ENCODE results near the gene RUNX2.

RUNX2 gene

DNA sequence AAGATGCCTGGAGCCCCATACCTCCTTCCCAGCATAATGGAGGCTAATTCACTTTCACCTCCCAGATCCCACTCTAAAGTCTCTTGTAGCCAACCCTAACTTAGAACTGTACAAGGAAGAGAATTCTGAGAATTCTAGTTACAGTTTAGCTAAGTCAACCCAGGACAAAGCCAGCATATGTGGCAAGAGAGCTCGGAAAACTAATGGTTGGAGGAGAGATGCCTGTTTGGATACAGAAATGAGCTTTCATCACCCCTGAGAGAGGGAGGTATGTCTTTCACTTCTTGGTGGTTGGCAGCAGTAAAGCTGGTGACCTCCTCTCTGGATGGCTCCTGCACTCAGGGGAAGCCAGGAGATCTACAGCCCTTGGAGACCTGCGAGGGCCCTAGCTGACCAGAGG is 302.2 kb downstream of the RUNX2 start:
- Histone ChIP-seq H3K36me3 (ENCODE audit: insufficient read depth, low read length) (no peaks in the 10 kb centered on the region), H3K4me1 (ENCODE audit: insufficient read depth, low read length) (no peaks in the 10 kb centered on the region; the same call in 1 of the 2 replicates), H3K9ac (ENCODE audit: low read depth, low read length) (no peak overlapping the region), H3K9me3 (ENCODE audit: control insufficient read depth, insufficient read depth, low read length) (no peaks in the 10 kb centered on the region)

DNA sequence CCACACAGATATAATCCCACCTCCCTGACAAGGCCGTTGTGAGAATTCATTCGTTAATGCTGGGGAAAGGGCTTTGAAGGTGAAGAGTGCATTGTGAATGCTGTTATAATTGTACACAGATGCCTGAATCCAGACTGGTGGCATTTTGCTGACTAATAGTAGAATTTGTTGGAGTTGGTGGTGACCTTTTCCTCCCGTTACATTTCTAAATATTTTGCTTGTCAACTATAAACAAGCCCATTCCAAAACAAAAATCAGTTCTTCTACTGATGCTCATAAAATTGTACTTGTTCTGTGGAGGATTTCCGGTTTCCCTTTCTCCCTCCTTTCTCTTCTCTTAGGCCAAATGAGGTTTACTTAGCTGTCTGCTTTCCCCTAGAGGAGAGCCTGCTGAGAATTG is 302.7 kb downstream of the RUNX2 start:
- no peaks in the 10 kb centered on the region; the same call in 1 of the 2 replicates for H3K4me1 ChIP-seq (ENCODE audit: insufficient read depth, low read length)
- no peak overlapping the region for H3K9ac ChIP-seq (ENCODE audit: low read depth, low read length)
- no peaks in the 10 kb centered on the region for H3K9me3 ChIP-seq (ENCODE audit: control insufficient read depth, insufficient read depth, low read length)
- no peaks in the 10 kb centered on the region for H3K36me3 ChIP-seq (ENCODE audit: insufficient read depth, low read length)

DNA sequence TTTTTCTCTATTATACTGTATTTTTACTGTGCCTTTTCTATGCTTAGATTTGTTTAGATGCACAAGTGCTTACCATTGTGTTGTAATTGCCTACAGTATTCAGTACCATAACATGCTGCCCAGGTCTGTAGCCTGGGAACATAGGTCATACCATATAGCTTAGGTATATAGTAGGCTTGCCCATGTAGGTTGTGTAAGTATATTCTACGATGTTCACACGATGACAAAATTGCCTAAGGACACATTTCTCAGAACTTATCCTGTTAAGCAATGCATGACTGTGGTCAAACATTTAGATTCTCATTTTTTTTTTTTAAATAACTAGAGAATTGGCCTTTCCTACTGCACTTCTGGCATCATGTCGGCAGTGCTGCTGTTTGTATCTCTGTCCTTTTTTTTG is 303.3 kb downstream of the RUNX2 start:
- Histone ChIP-seq H3K4me1 (ENCODE audit: insufficient read depth, low read length) (no peaks in the 10 kb centered on the region; the same call in 1 of the 2 replicates), H3K9me3 (ENCODE audit: control insufficient read depth, insufficient read depth, low read length) (no peaks in the 10 kb centered on the region), H3K36me3 (ENCODE audit: insufficient read depth, low read length) (no peaks in the 10 kb centered on the region), H3K9ac (ENCODE audit: low read depth, low read length) (no peak overlapping the region)

DNA sequence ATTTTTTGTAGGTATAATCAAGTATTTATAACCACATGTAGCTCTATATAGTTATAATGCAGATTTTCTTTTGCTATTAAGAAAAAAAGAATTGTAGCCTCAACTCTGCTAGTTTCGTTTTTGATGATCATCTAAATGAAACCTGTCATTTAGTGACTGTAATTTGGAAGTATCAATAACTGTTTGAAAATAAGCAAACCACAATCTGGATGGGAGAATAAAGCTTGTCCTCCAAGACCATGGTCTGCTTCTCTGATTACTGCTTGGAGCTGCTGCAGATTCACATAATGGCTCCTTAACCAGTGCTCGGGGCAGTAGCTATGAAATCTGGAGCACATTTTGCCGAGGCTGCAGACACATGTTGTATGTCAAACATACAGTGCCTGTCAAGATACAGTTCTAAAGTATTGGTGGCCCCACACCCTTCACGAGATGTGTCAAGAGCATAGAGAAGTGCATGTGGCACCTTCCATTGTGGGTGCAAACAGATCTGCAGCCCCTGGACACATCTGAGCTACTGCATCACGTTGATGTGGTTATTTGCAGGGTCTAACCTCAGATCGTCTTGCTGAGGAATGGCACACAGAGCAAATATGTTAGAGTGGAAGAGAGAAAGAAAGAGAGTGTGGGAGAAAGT is 305.3 kb downstream of the RUNX2 start:
- H3K9ac ChIP-seq (ENCODE audit: low read depth, low read length) = no peak overlapping the region

DNA sequence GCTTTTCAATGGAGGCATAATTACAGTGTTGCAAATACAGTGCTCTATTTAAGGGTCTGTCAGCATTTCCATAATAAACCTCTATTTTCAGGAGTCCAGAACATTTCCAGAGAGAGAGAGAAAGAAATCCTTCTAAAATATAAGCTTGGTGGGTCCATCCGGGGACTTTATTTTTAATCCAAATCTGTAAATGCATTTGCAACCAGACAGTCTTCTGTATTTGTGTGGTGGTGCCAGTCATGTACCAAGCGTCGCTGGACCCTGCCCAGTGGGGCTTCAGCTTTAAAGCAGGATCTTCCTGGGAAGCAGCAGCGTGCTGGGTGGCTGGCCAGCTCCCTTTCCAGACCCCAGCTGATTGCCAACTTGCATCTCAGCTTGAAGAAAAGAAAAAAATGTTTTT is 306.1 kb downstream of the RUNX2 start:
- H3K9ac ChIP-seq (ENCODE audit: low read depth, low read length) = no peak overlapping the region

More for the DNA sequence above, 305.3 kb downstream of the RUNX2 start:
- no peaks in the 10 kb centered on the region for H3K9me3 ChIP-seq (ENCODE audit: control insufficient read depth, insufficient read depth, low read length)
- no peaks in the 10 kb centered on the region; the same call in 1 of the 2 replicates for H3K4me1 ChIP-seq (ENCODE audit: insufficient read depth, low read length)
- no peaks in the 10 kb centered on the region for H3K36me3 ChIP-seq (ENCODE audit: insufficient read depth, low read length)

DNA sequence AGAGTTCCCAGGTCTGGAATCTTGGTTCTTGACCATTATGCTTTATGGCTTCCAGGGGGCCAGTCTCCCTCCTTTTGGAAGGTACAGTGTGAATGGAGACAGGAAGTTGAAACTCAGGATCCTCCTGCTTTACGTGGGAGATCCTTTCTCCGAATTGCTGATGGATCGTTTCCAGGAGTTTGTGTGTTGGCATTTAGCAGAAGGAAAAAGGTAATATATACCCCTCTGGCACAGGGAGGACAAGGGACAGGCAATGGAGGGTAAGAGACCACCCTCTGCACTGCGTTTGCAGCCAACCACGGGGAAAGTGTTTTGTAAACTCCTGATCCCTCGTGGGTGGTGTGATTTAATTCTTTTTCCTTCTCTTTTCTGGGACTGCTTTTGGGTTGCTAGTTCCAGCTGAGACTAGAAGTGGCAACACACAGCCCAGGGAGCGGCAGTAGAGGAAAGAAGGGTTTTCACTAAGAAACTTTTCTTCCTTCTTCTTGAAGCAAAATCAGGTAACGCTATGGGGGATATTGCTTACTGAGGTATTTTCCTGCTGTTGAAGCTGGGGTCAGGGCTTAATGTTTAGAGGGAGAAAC is 307.2 kb downstream of the RUNX2 start:
- Histone ChIP-seq H3K36me3 (ENCODE audit: insufficient read depth, low read length) (no peaks in the 10 kb centered on the region), H3K9ac (ENCODE audit: low read depth, low read length) (no peak overlapping the region), H3K9me3 (ENCODE audit: control insufficient read depth, insufficient read depth, low read length) (no peaks in the 10 kb centered on the region), H3K4me1 (ENCODE audit: insufficient read depth, low read length) (no peaks in the 10 kb centered on the region; the same call in 1 of the 2 replicates)

More for the DNA sequence above, 306.1 kb downstream of the RUNX2 start:
- Histone ChIP-seq H3K9me3 (ENCODE audit: control insufficient read depth, insufficient read depth, low read length) (no peaks in the 10 kb centered on the region), H3K36me3 (ENCODE audit: insufficient read depth, low read length) (no peaks in the 10 kb centered on the region), H3K4me1 (ENCODE audit: insufficient read depth, low read length) (no peaks in the 10 kb centered on the region; the same call in 1 of the 2 replicates)

DNA sequence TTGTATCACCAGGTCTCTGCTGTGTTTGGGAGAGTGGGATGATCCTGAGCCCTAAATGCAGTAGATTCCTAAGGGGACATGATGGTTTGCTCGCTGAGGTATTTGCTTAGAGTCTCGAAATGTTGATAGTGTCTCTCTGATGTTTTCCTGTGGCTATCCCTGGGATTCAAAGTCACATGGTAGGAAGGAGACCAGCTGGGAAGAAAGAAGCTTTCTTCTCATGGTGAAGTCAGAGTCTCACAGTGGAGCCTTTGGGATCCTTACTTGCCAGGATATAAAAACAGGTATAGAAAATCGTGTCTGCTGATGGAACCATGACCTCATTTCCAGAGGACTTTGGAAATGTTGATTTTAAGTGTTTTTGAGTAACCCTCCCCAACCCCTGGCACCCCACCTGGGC is 308.9 kb downstream of the RUNX2 start:
- peaks cover 4% of the 10 kb centered on the region; the same call in 1 of the 2 replicates for H3K4me1 ChIP-seq (ENCODE audit: insufficient read depth, low read length)
- no peaks in the 10 kb centered on the region for H3K36me3 ChIP-seq (ENCODE audit: insufficient read depth, low read length)
- no peaks in the 10 kb centered on the region for H3K9me3 ChIP-seq (ENCODE audit: control insufficient read depth, insufficient read depth, low read length)
- no peak overlapping the region for H3K9ac ChIP-seq (ENCODE audit: low read depth, low read length)

DNA sequence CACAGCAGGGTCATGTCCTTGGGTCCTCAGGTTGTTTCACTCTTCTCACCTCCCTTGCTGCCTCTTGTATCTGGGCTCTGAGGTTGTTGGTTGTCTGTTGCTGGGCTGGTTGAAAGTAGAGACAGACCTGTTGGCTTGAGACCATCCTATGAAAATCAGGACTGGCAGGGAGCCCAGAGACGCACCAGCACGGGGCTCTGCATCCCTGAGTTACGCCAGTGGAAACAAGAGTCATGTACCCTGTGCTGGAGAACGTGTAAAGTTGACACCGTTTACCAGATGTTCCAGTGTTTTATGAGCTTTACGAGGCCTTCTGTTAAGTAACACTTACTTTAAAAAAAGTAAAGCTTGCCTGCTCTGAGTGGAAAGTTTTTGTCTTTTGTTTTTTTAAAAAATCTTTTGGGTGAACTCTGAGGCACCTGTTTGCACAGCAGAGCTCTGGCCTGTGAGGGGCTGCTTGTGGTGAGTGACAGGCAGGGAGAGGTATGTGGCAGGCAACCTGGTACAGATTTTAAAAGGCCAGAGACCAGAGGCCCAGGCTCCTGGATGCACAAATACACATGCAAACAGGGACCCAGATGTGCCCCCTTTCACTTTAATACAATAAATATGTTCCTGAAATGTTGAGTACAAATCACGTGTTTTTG is 309.6 kb downstream of the RUNX2 start:
- Histone ChIP-seq H3K4me1 (ENCODE audit: insufficient read depth, low read length) (peaks cover 4% of the 10 kb centered on the region; the same call in 1 of the 2 replicates), H3K36me3 (ENCODE audit: insufficient read depth, low read length) (no peaks in the 10 kb centered on the region), H3K9ac (ENCODE audit: low read depth, low read length) (no peak overlapping the region), H3K9me3 (ENCODE audit: control insufficient read depth, insufficient read depth, low read length) (no peaks in the 10 kb centered on the region)

DNA sequence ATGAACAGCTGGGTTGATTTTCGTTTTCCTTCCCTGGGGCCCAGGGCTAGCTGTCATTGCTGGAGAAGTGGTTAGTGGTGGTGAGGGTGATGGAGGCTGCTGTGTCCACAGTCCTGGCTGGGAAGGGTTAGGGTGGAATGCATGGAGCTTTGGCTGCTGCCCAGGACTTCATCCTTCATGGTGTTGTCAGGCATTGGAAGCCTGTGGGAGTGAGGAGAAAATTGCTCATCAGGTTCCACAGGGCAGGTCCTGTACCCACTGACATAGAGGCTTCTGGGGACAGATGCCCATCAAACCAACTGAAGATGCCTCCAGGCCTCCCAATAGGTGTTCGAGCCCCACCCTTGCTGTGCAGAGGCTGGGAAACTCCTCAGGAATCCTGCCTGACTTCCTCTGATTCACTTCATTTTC is 312.0 kb downstream of the RUNX2 start:
- H3K36me3 ChIP-seq (ENCODE audit: insufficient read depth, low read length) = no peaks in the 10 kb centered on the region
- no peak overlapping the region for H3K9ac ChIP-seq (ENCODE audit: low read depth, low read length)
- no peaks in the 10 kb centered on the region; the same call in 1 of the 2 replicates for H3K9me3 ChIP-seq (ENCODE audit: control insufficient read depth, insufficient read depth, low read length)
- peaks cover 16% of the 10 kb centered on the region; the same call in 1 of the 2 replicates for H3K4me1 ChIP-seq (ENCODE audit: insufficient read depth, low read length)

DNA sequence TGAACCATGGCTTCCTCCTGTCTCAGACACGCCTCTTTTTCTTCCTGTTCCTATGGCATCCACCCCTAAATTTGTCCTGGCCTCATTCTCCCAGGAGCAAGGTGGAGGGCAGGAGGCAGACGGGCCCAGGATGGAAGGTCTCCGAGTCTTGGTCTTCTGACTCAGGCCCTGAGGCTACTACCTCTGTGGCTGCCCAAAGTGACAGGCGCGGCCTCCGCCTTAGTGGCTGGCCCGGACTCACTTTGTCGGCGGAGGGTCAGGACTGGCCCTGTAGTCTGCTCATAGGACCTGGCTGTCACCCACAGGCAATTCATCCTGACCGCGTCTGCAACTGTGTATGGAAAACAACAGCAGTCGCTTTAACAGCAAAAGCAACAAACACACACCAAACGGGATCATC is 312.7 kb downstream of the RUNX2 start:
- Histone ChIP-seq H3K9me3 (ENCODE audit: control insufficient read depth, insufficient read depth, low read length) (no peaks in the 10 kb centered on the region; the same call in 1 of the 2 replicates), H3K4me1 (ENCODE audit: insufficient read depth, low read length) (peaks cover 17% of the 10 kb centered on the region; the same call in 1 of the 2 replicates), H3K9ac (ENCODE audit: low read depth, low read length) (no peak overlapping the region), H3K36me3 (ENCODE audit: insufficient read depth, low read length) (no peaks in the 10 kb centered on the region)

DNA sequence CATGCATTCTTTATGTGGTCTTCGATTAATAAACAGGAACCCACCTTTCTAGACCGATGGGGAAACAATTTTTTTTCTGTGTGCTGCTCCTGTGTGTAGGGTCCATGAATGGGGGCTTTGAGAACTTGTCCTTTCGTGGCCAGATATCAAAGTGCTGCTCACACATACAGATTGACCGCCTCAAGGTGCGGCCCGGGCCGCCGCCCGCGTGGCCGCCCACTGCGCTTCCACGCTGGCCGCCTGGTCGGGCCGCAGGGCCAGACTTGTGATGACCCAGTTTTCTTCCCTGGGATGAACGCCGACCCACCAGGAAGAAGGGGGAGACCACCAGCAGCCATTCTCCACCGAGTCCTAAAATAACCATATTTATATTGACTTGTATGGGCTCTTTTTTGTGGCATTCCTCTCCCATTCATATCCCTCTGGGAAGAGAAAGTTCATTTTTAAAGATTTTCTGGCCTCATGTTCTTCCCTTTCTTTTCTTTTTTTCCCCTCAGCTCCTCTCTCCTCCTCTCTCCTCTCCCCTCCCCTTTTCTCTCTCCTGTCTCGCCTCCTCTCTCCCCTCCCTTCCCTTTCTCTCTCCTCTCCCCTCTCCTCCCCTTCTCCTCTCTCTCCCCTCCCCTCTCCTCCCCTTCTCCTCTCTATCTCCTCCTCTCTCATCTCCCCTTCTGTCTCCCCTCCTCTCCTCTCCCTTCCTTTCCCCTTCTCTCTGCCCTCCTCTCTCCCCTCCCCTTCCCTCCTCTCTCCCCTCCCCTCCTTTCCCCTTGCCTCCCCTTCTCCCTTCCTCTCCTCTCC is 314.4 kb downstream of the RUNX2 start:
- Histone ChIP-seq H3K4me1 (ENCODE audit: insufficient read depth, low read length) (peaks cover 17% of the 10 kb centered on the region; the same call in 1 of the 2 replicates), H3K9me3 (ENCODE audit: control insufficient read depth, insufficient read depth, low read length) (no peaks in the 10 kb centered on the region; the same call in 1 of the 2 replicates), H3K9ac (ENCODE audit: low read depth, low read length) (no peak overlapping the region), H3K36me3 (ENCODE audit: insufficient read depth, low read length) (no peaks in the 10 kb centered on the region)

DNA sequence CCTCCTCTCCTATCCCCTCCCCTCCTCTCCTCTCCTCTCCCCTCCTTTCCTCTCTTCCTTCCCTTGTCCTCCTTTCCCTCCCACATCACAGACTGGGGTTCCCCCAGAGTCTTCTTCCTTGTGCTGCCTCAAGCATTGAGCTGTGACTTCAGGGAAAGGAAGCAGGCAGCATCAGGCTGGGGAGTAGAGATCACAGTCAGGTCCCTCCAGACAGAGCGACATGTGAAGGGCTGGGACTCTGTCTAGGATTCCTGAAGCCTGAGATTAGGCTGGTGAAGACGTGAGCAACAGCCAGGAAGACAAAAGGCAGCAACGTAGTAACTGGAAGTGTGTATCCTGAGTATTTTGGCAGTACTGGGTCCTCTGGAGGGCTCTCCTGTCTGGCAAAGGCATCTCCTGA is 315.0 kb downstream of the RUNX2 start:
- Histone ChIP-seq H3K4me1 (ENCODE audit: insufficient read depth, low read length) (peaks cover 17% of the 10 kb centered on the region; the same call in 1 of the 2 replicates), H3K9me3 (ENCODE audit: control insufficient read depth, insufficient read depth, low read length) (no peaks in the 10 kb centered on the region; the same call in 1 of the 2 replicates), H3K9ac (ENCODE audit: low read depth, low read length) (no peak overlapping the region), H3K36me3 (ENCODE audit: insufficient read depth, low read length) (no peaks in the 10 kb centered on the region)

DNA sequence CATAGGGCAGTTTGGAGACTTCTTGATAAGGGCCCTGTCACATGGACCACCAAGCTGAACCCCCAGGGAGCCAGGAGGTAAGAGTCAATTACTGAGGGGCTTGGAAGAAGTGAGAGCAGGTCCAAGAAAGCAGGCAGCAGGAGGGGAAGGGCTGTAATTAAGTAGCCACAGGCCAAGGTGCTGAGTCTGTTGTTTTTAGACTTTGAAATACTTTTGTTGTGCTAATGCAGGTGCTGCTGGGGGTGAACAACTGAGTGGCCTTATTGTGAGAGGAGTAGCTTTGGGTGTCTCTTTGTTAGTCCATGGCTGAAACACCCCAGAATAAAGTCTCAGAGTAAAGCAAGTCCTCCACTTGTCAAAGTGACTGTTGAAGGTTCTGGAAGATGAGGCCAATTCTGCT is 316.6 kb downstream of the RUNX2 start:
- Histone ChIP-seq H3K9ac (ENCODE audit: low read depth, low read length) (no peak overlapping the region), H3K36me3 (ENCODE audit: insufficient read depth, low read length) (no peaks in the 10 kb centered on the region)

DNA sequence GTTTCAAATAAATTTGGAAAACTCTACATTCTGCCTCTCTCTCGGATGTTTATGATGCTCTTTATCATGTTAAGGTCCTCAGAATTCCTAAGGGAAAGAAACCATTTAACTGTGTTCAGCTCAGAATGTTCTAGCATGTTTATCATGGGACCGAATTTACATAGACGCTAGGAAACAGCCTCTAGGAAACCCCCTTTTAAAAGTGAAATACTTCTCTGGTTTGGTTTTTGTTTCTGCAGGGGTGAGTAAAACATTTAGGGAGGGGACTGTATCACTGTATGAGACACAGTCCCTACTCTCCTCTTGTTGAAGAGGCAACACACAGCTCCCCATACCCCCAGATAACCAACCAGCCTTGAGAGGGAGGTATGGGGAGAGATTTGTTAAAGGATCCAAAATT is 317.2 kb downstream of the RUNX2 start:
- Histone ChIP-seq H3K36me3 (ENCODE audit: insufficient read depth, low read length) (no peaks in the 10 kb centered on the region), H3K9ac (ENCODE audit: low read depth, low read length) (no peak overlapping the region), H3K9me3 (ENCODE audit: control insufficient read depth, insufficient read depth, low read length) (no peaks in the 10 kb centered on the region; the same call in 1 of the 2 replicates), H3K4me1 (ENCODE audit: insufficient read depth, low read length) (peaks cover 17% of the 10 kb centered on the region; the same call in 1 of the 2 replicates)

More for the DNA sequence above, 316.6 kb downstream of the RUNX2 start:
- H3K9me3 ChIP-seq (ENCODE audit: control insufficient read depth, insufficient read depth, low read length) = no peaks in the 10 kb centered on the region; the same call in 1 of the 2 replicates
- peaks cover 17% of the 10 kb centered on the region; the same call in 1 of the 2 replicates for H3K4me1 ChIP-seq (ENCODE audit: insufficient read depth, low read length)

Data from ES-I3 (cell line).